ENCODE measurements around the gene CAPZB.
"Not testable (repeated sequence)": the region's sequence is repeated elsewhere in the genome, so short reads cannot be mapped to it uniquely, and the experiment has no call there.

The CAPZB gene

GRCh38 chr1:19485362-19486187, at the start of gene CAPZB:
Gene CAPZB, minus strand, starts transcription at chr1:19485539. Its CDS starts 101 bp downstream, at chr1:19485438.
- DNase-seq, result peak; percentile 93

DNA sequence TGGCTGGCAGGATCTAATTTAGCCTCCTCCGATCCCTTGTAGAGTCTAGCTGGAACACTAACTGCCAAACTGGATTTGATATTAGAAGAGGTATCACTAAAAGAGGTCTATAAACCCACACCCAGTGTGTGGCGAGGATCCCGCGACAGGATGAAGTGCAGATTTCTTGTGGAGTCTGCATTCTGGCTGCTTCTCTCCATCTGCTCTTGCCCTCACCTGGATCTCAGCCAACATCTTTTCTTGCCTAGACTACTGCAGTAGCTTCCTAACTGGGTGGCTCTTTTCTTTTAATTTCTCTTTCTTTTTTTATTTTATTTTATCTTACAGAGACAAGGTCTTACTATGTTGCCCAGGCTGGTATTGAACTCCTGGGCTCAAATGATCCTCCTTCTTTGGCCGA, 48.9 kb upstream of the CAPZB start:
- DNase-seq, result no peak

- DNase-seq, result no peak
These were observed 48.3 kb upstream of the CAPZB start for GRCh38 chr1:19533626-19534025.

DNA sequence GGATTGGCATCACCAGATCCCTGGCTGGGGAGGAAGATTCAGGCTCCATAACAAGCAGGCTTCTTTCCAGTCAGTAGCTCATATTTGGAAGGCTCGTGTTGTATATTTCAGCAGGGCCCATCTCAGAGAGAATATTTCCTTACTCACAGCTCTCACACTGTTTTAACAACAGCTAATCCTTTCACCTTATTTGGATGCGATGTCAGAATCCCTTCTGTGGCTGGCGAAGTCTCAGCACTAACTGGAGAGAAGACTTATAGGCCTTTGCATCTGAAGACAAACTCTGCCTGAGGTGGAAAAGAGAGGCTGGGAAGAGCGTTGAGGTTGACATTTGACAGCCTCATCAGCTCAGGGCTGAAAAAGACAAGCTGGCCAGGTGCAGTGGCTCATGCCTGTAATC, 47.2 kb upstream of the CAPZB start:
- no peak for DNase-seq

- DNase-seq, result no peak
These were observed 44.3 kb upstream of the CAPZB start for GRCh38 chr1:19529664-19530063.

- DNase-seq, result no peak
These were observed 43.1 kb upstream of the CAPZB start for GRCh38 chr1:19528438-19528837.

DNA sequence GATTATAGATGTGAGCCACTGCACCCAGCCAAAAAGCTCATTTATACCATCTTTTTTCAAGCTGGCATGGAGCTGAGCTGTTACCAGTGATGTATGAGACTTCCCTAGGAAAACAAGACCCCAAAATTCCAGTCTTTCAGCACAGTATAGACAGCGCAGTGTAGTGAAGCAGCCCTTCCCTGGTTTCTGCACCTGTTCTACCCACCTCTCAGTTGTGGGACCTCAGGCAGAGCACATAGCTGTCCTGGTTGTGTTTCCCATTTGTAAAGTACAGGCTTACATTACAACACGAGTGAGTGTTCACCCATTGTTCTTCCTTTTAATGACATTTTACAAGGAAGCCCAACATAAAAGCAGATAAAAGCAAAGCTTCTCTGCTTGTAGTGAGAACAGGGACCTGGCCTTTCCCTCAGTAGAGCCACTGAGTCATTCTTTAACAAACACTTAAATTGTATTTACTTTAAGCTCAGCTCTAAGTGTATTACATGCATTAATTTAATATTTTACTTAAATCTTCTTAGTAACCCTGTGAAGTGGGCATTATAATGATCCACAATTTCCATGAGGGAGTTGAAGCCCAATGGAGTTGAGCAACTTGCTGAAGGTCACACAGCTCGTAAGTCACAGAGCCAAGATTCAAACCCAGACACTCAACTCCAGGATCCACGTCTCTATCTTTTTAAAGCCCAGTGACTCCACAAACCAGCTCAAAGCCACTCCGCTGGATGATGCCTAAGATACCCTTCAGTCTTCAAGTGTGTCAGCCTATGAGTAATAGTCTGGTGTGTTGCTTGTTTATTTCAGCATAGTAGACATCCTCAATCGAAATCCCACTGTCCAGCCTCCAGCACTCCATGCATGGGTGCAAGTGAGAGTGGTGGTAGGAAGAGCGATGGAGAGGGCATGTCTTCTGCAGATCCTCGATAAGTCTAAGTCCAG, 40.5 kb upstream of the CAPZB start:
- no peak for DNase-seq

- DNase-seq, result no peak
These were observed 39.5 kb upstream of the CAPZB start for GRCh38 chr1:19524791-19525190.

- DNase-seq, result not testable (repeated sequence)
These were observed 37.2 kb upstream of the CAPZB start for GRCh38 chr1:19522570-19522969.

- DNase-seq, result no peak
These were observed 36.1 kb upstream of the CAPZB start for GRCh38 chr1:19521411-19521810.

DNA sequence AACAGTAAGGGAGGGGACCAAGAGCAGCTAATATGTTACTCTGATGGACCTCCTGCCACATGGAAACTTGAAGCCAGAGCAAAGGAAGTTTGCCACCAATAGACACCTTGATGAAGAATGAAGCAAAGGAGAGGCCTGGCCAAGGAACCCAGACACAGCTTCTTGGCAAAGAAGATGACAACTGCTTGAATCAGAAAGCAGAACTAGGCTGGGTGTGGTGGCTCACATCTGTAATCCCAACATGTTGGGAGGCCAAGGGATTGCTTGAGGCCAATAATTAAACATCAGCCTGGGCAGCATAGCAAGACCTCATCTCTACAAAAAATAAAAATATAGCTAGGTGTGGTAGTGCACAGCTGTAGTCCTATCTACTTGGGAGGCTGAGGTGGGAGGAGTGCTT, 31.7 kb upstream of the CAPZB start:
- DNase-seq, result no peak

DNA sequence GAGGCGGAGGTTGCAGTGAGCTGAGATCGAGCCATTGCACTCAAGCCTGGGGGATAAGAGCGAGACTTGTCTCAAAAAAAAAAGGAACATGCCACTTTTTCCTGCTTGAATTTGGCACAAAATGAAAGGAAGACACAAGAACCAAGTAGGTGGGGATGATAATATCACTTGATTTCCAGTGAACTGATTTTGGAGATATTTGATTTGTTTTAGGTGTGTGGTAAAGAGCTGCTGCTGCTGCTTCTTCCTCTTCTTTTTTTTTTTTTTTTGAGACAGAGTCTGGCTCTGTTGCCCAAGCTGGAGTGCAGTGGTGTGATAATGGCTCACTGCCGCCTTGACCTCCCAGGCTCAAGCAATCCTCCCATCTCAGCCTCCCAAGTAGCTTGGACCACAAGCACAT, 29.9 kb upstream of the CAPZB start:
- DNase-seq, result no peak

- DNase-seq, result no peak
These were observed 29.1 kb upstream of the CAPZB start for GRCh38 chr1:19514391-19514831.

GRCh38 chr1:19512545-19512944, 27.2 kb upstream of the CAPZB start:
- peak; percentile 67 for DNase-seq

DNA sequence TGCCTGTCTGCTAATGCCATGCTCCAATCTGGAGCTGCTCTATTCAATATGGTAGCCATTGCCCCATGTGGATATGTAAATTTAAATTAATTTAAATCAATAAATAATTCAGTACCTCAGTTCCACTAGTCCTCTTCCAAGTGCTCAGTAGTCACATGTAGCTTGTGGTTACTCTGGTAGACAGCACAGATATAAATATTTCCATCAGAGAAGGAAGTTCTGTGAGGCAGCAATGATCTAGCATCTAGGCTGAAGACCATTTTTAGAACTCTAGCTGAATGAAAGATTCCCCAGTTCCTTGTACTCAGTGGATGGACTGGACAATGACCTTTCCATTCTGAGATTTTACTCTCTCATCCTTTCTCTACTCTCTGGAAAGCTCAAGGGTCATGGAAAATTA, 25.8 kb upstream of the CAPZB start:
- DNase-seq, result no peak

GRCh38 chr1:19509647-19510046, 24.3 kb upstream of the CAPZB start:
- DNase-seq, result not testable (repeated sequence)

GRCh38 chr1:19507516-19507915, 22.2 kb upstream of the CAPZB start:
- no peak for DNase-seq

- DNase-seq, result no peak
These were observed 20.5 kb upstream of the CAPZB start for GRCh38 chr1:19505693-19506457.

- DNase-seq, result peak; percentile 72
These were observed 19.7 kb upstream of the CAPZB start for GRCh38 chr1:19504796-19505692.

- not testable (repeated sequence) for DNase-seq
These were observed 16.9 kb upstream of the CAPZB start for GRCh38 chr1:19502284-19502683.

GRCh38 chr1:19499887-19500286, 14.5 kb upstream of the CAPZB start:
- not testable (repeated sequence) for DNase-seq

GRCh38 chr1:19497443-19497842, 12.1 kb upstream of the CAPZB start:
- not testable (repeated sequence) for DNase-seq

Data from fibroblast of skin of right quadriceps (primary cell).